ENCODE measurements around the gene PGLYRP2.

- TF ChIP-seq CTCF (IDR thresholded peaks at IDR 0.05; ENCODE audit: insufficient read depth, low read depth, low read length): no peak
- TF ChIP-seq EZH2 (IDR thresholded peaks at IDR 0.05; ENCODE audit: insufficient read depth, low read length): no peak
Measured at GRCh38 chr19:15421136-15421695, 58.1 kb downstream of the PGLYRP2 start.
